GM12878 (cell line): ENCODE data around the gene SLC34A3.

ENCODE experiments used
- E2F4 ChIP-seq: IDR thresholded peaks from 2 replicates; pipeline ENCODE4 v1.6.1; 2012; ENCODE audit warnings: low read depth, low read length, improper control_type of control experiment
- POLR2A ChIP-seq: IDR thresholded peaks from 2 replicates; pipeline ENCODE4 v1.6.1; 2011; ENCODE audit warnings: low read depth, mild to moderate bottlenecking, low read length
- SRF ChIP-seq, 2 experiments: IDR thresholded peaks; 2 replicates each; pipeline ENCODE4 v1.6.1; 2011; ENCODE audit warnings: low read depth in 2 of 2, low read length in 2 of 2, mild to moderate bottlenecking in 1 of 2, moderate library complexity in 1 of 2

- TF ChIP-seq SRF (IDR thresholded peaks at IDR 0.05; ENCODE audit: low read depth in 2 of 2, low read length in 2 of 2), result no peak
- TF ChIP-seq E2F4, result no peak
- TF ChIP-seq POLR2A, result no peak
Measured at GRCh38 chr9:137243626-137244485, 13.2 kb downstream of the SLC34A3 start.
